Endodermal cell (in vitro differentiated cells): ENCODE results near the gene C1orf185. TPM values are rescaled to one million over a fixed set of nuclear protein-coding genes. Genes with fewer than 3 reads are reported as not detected.

Source experiments
- DNase-seq: peaks from one replicate; pipeline ENCODE4 v3.0.0-alpha.2; 2017
- H3K27ac ChIP-seq: 2 replicates; pipeline ENCODE4 v1.5.1; 2013; ENCODE audit warnings: mild to moderate bottlenecking, low read depth, low read length, moderate library complexity
- H3K27me3 ChIP-seq: 2 replicates; pipeline ENCODE4 v1.6.1; 2013; ENCODE audit warnings: mild to moderate bottlenecking, low read length, moderate library complexity; ENCODE audit not compliant: insufficient read depth, control insufficient read depth, poor library complexity, severe bottlenecking
- H3K36me3 ChIP-seq: 2 replicates; pipeline ENCODE4 v1.7.0; 2013; ENCODE audit warnings: mild to moderate bottlenecking, low read length, moderate library complexity; ENCODE audit not compliant: control insufficient read depth, insufficient read depth
- H3K4me1 ChIP-seq: one replicate; pipeline ENCODE4 v1.7.0; 2013; ENCODE audit warnings: low read length; ENCODE audit not compliant: control insufficient read depth, insufficient read depth
- H3K4me3 ChIP-seq: 2 replicates; pipeline ENCODE4 v1.5.1; 2013; ENCODE audit warnings: mild to moderate bottlenecking, low read length, moderate library complexity
- H3K9ac ChIP-seq: 2 replicates; pipeline ENCODE4 v1.6.1; 2013; ENCODE audit warnings: mild to moderate bottlenecking, low read length, moderate library complexity; ENCODE audit not compliant: poor library complexity, severe bottlenecking; ENCODE audit errors: extremely low read depth
- H3K9me3 ChIP-seq: 2 replicates; pipeline ENCODE4 v1.6.1; 2013; ENCODE audit warnings: mild to moderate bottlenecking, low read length, moderate library complexity; ENCODE audit not compliant: control insufficient read depth
- H3K27ac Mint-ChIP-seq: 2 replicates; pipeline ENCODE4 v1.8.0; 2020; ENCODE audit warnings: mixed read lengths
- H3K27me3 Mint-ChIP-seq: 2 replicates; pipeline ENCODE4 v1.8.0; 2021; ENCODE audit warnings: mild to moderate bottlenecking, mixed read lengths; ENCODE audit not compliant: insufficient read depth
- H3K36me3 Mint-ChIP-seq: 2 replicates; pipeline ENCODE4 v1.8.0; 2020; ENCODE audit warnings: low read depth, mixed read lengths
- H3K4me1 Mint-ChIP-seq: 2 replicates; pipeline ENCODE4 v1.8.0; 2020; ENCODE audit warnings: mixed read lengths
- H3K4me3 Mint-ChIP-seq: 2 replicates; pipeline ENCODE4 v1.8.0; 2020; ENCODE audit warnings: mild to moderate bottlenecking, moderate library complexity, mixed read lengths
- H3K9me3 Mint-ChIP-seq: 2 replicates; pipeline ENCODE4 v1.8.0; 2020; ENCODE audit warnings: mild to moderate bottlenecking, mixed read lengths
- WGBS, 2 experiments: methylation state at CpG; one replicate each; pipeline versions ENCODE4 v1.1.5 to v1.1.7; 2013; ENCODE audit warnings: missing lambda C conversion rate in 2 of 2, mixed read lengths in 1 of 2; ENCODE audit not compliant: insufficient coverage in 1 of 2, insufficient read length in 1 of 2; 5-methylcytosine and 5-hydroxymethylcytosine counted together
- total RNA-seq, 2 donors: library from RNA; stranded (reverse); fragmentation: NEBNext Ultra II Directional in 1 of 2; extraction: Animal tissue kit (Norgen Biotek cat#: 25700) in 1 of 2; gene quantifications; 2 replicates in 1 of 2; 3 replicates in 1 of 2; pipeline ENCODE4 v1.2.1, GENCODE V29; 2021
- TF ChIP-seq, protein P1 (sequence below): fragments of 200-600 bp; sonication (generic); conservative IDR thresholded peaks from 2 replicates; pipeline ENCODE4 v1.5.0; 2021; ENCODE audit warnings: antibody characterized with exemption, mild to moderate bottlenecking

C1orf185 gene
- total RNA-seq, 2 donors from 2014 or later, result not detected

DNA sequence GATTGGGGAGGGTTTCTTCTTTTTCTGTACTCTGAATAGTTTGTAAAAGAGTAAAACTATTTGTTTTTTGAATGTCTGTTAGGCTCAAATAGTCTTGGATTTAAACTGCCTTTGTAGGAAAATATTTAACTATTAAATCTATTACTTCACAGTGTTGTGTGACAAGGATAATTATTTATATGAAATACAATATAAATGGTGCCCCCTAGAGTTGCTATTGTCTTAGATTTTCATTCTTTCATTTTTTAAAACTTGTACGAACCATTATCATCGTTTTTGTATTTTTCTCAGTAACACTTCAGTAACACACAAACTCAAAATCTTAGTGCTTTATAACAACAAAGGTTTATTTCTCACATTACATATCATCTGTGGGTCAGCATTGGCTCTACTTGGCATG, 37.4 kb downstream of the C1orf185 start:
- Mint-ChIP-seq H3K36me3 (no peaks in the 10 kb centered on the region), H3K4me1 (no peaks in the 10 kb centered on the region), H3K4me3 (no peak overlapping the region), H3K27ac (no peak overlapping the region), H3K9me3 (peaks cover 3% of the 10 kb centered on the region), H3K27me3 (peaks cover 5% of the 10 kb centered on the region)
- Histone ChIP-seq H3K36me3 (no peaks in the 10 kb centered on the region), H3K4me3 (no peak overlapping the region), H3K27ac (no peak overlapping the region), H3K9me3 (no peaks in the 10 kb centered on the region), H3K9ac (no peak overlapping the region), H3K27me3 (no peaks in the 10 kb centered on the region), H3K4me1 (no peaks in the 10 kb centered on the region)
- TF ChIP-seq, protein P1, sequence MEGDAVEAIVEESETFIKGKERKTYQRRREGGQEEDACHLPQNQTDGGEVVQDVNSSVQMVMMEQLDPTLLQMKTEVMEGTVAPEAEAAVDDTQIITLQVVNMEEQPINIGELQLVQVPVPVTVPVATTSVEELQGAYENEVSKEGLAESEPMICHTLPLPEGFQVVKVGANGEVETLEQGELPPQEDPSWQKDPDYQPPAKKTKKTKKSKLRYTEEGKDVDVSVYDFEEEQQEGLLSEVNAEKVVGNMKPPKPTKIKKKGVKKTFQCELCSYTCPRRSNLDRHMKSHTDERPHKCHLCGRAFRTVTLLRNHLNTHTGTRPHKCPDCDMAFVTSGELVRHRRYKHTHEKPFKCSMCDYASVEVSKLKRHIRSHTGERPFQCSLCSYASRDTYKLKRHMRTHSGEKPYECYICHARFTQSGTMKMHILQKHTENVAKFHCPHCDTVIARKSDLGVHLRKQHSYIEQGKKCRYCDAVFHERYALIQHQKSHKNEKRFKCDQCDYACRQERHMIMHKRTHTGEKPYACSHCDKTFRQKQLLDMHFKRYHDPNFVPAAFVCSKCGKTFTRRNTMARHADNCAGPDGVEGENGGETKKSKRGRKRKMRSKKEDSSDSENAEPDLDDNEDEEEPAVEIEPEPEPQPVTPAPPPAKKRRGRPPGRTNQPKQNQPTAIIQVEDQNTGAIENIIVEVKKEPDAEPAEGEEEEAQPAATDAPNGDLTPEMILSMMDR, result no peak
- DNase-seq, result no peak
- 95 to 96% methylated on average over 2 of the region's 2 CpGs for WGBS, 2 experiments

DNA sequence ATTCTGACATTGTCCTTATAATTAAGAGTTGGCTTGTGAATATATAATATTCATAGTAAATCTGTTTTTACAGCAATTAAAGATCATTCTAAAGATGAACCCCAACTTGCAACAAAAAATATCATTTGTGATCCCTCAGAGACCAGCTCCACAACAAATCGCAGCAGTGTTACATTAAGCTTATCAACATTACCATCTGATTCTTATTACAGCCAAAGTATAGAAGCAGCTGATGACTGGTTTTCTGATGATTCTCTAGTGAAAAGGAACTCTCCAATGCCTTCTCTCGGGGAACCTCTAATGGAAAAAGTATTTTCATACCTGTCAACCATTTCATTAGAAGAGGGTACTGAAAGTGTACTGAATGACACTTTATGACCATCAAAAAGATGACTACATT, 45.4 kb downstream of the C1orf185 start:
- H3K9me3 ChIP-seq, result no peaks in the 10 kb centered on the region
- no peak for DNase-seq
- H3K27ac ChIP-seq, result no peak overlapping the region
- Mint-ChIP-seq H3K9me3 (no peaks in the 10 kb centered on the region), H3K27me3 (no peaks in the 10 kb centered on the region), H3K4me3 (no peak overlapping the region), H3K36me3 (no peaks in the 10 kb centered on the region), H3K27ac (no peak overlapping the region), H3K4me1 (no peaks in the 10 kb centered on the region)
- H3K4me3 ChIP-seq, result no peak overlapping the region
- no peaks in the 10 kb centered on the region for H3K27me3 ChIP-seq
- H3K4me1 ChIP-seq, result no peaks in the 10 kb centered on the region
- no peaks in the 10 kb centered on the region for H3K36me3 ChIP-seq
- H3K9ac ChIP-seq, result no peak overlapping the region
- TF ChIP-seq, protein P1, result no peak
- WGBS, 2 experiments, result 83 to 94% methylated on average over 1 to 2 of the region's 2 CpGs

DNA sequence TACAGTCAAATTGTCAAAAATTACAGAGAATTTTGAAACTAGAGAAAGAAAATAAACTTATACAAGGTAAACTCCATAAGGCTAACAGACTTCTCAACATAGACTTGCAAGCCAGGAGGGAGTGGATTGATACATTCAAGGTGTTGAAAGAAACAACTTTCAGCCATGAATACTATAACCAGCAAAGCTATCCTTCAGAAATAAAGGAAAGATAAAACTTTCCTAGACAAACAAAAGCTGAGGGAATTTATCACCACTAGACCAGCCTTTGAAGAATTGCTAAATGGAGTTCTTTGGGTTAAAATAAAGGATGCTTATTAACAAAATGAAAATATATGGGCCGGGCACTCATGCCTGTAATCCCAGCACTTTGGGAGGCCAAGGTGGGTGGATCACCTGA, 52.7 kb downstream of the C1orf185 start:
- H3K4me3 Mint-ChIP-seq, result no peak overlapping the region
- no peaks in the 10 kb centered on the region for H3K27me3 Mint-ChIP-seq
- no peak overlapping the region for H3K4me3 ChIP-seq
- H3K27ac Mint-ChIP-seq, result no peak overlapping the region
- H3K36me3 Mint-ChIP-seq, result no peaks in the 10 kb centered on the region
- H3K27ac ChIP-seq, result no peak overlapping the region
- H3K9me3 ChIP-seq, result peaks cover 10% of the 10 kb centered on the region
- H3K27me3 ChIP-seq, result no peaks in the 10 kb centered on the region
- H3K9ac ChIP-seq, result no peak overlapping the region
- DNase-seq, result no peak
- H3K4me1 ChIP-seq, result no peaks in the 10 kb centered on the region
- peaks cover 9% of the 10 kb centered on the region for H3K9me3 Mint-ChIP-seq
- H3K36me3 ChIP-seq, result no peaks in the 10 kb centered on the region
- H3K4me1 Mint-ChIP-seq, result no peaks in the 10 kb centered on the region
- WGBS, 2 experiments, result 85 to 100% methylated on average over 1 of the region's 1 CpG
- TF ChIP-seq, protein P1, result no peak
